ENCODE measurements around the gene PLEKHG3.
"Not testable (repeated sequence)": the region's sequence is repeated elsewhere in the genome, so short reads cannot be mapped to it uniquely, and the experiment has no call there.

Gene PLEKHG3

GRCh38 chr14:64688811-64689281, 15.4 kb upstream of the PLEKHG3 start:
- no peak for DNase-seq

- no peak for DNase-seq
Observed at GRCh38 chr14:64689289-64689688, 14.9 kb upstream of the PLEKHG3 start.

- DNase-seq, result not testable (repeated sequence)
Observed at GRCh38 chr14:64690607-64691006, 13.6 kb upstream of the PLEKHG3 start.

- DNase-seq, result no peak
Observed at GRCh38 chr14:64691376-64691775, 12.8 kb upstream of the PLEKHG3 start.

- DNase-seq, result no peak
Observed at GRCh38 chr14:64692189-64692985, 11.8 kb upstream of the PLEKHG3 start.

GRCh38 chr14:64692986-64693809, 11.0 kb upstream of the PLEKHG3 start:
- no peak for DNase-seq

GRCh38 chr14:64693810-64694165, 10.4 kb upstream of the PLEKHG3 start:
- DNase-seq, result no peak

- DNase-seq, result no peak
Observed at GRCh38 chr14:64695071-64695470, 9.2 kb upstream of the PLEKHG3 start.

- no peak for DNase-seq
Observed at GRCh38 chr14:64696355-64696857, 7.8 kb upstream of the PLEKHG3 start.

GRCh38 chr14:64698903-64699302, 5.3 kb upstream of the PLEKHG3 start:
- DNase-seq, result peak; percentile 70

GRCh38 chr14:64700290-64700689, 3.9 kb upstream of the PLEKHG3 start:
- no peak for DNase-seq

- peak; percentile 69 for DNase-seq
Observed at GRCh38 chr14:64700894-64701293, 3.3 kb upstream of the PLEKHG3 start.

GRCh38 chr14:64701660-64702059, 2.6 kb upstream of the PLEKHG3 start:
- DNase-seq, result no peak

- DNase-seq, result no peak
Observed at GRCh38 chr14:64702493-64703394, 1.5 kb upstream of the PLEKHG3 start.

- DNase-seq, result no peak
Observed at GRCh38 chr14:64703395-64704142, 655 bp upstream of the PLEKHG3 start.

- DNase-seq, result peak; percentile 22
Observed at GRCh38 chr14:64704743-64705380, 638 bp downstream of the PLEKHG3 start.

GRCh38 chr14:64705381-64706118, 1.3 kb downstream of the PLEKHG3 start:
- peak; percentile 24 for DNase-seq

GRCh38 chr14:64706119-64706592, 1.9 kb downstream of the PLEKHG3 start:
- DNase-seq, result no peak

- DNase-seq, result no peak
Observed at GRCh38 chr14:64706593-64707193, 2.5 kb downstream of the PLEKHG3 start.

GRCh38 chr14:64707661-64708060, 3.4 kb downstream of the PLEKHG3 start:
- DNase-seq, result no peak
